Measurements from ENCODE around the gene ELANE. TPM values are rescaled to one million over a fixed set of nuclear protein-coding genes. Genes with fewer than 3 reads are reported as not detected.

The ELANE gene
- polyA plus RNA-seq, 1 experiment = not detected

GRCh38 chr19:879711-880438, 27.8 kb downstream of the ELANE start:
- Histone ChIP-seq H3K9me3 (ENCODE audit: control insufficient read depth, insufficient read depth, low read length) (peaks cover 11% of the 10 kb centered on the region; the same call in 1 of the 2 replicates), H3K27me3 (ENCODE audit: control insufficient read depth, insufficient read depth, low read length) (no peaks in the 10 kb centered on the region), H3K27ac (ENCODE audit: low read depth, low read length) (no peak overlapping the region), H3K4me3 (ENCODE audit: low read depth, low read length) (no peak overlapping the region)
- ChIA-PET CTCF (interaction anchor here (0.6 kb wide), 1 partner anchor 399 kb away, joined by 3 read pairs; no protein-coding TSS in a partner anchor), POLR2A (interaction anchor here (0.6 to 0.9 kb wide), 7 partner anchors 14 to 327 kb away, joined by 3 to 6 read pairs (median 3); partner anchors contain the start of gene RNU6-9)
- DNase-seq (ENCODE audit: low read depth, low spot score) = no peak
- no peak for TF ChIP-seq CTCF (IDR thresholded peaks at IDR 0.05; ENCODE audit: low read depth, low read length)

GRCh38 chr19:881385-882071, 29.4 kb downstream of the ELANE start:
- no peak for DNase-seq (ENCODE audit: low read depth, low spot score)
- peaks cover 7% of the 10 kb centered on the region; the same call in 1 of the 2 replicates for H3K9me3 ChIP-seq (ENCODE audit: control insufficient read depth, insufficient read depth, low read length)
- CTCF ChIA-PET = no interaction called here
- no peak for TF ChIP-seq CTCF (IDR thresholded peaks at IDR 0.05; ENCODE audit: low read depth, low read length)
- no peaks in the 10 kb centered on the region for H3K27me3 ChIP-seq (ENCODE audit: control insufficient read depth, insufficient read depth, low read length)
- no peak overlapping the region for H3K27ac ChIP-seq (ENCODE audit: low read depth, low read length)
- H3K4me3 ChIP-seq (ENCODE audit: low read depth, low read length) = no peak overlapping the region
- POLR2A ChIA-PET = interaction anchor here (0.5 to 1.0 kb wide), 2 partner anchors 11 to 138 kb away, joined by 4 to 5 read pairs; no protein-coding TSS in a partner anchor

- Histone ChIP-seq H3K4me3 (ENCODE audit: low read depth, low read length) (no peak overlapping the region), H3K9me3 (ENCODE audit: control insufficient read depth, insufficient read depth, low read length) (peaks cover 7% of the 10 kb centered on the region; the same call in 1 of the 2 replicates), H3K27me3 (ENCODE audit: control insufficient read depth, insufficient read depth, low read length) (no peaks in the 10 kb centered on the region), H3K27ac (ENCODE audit: low read depth, low read length) (no peak overlapping the region)
- DNase-seq (ENCODE audit: low read depth, low spot score) = no peak
- no peak for TF ChIP-seq CTCF (IDR thresholded peaks at IDR 0.05; ENCODE audit: low read depth, low read length)
- POLR2A ChIA-PET = interaction anchor here (0.5 to 0.6 kb wide), 2 partner anchors 119 to 371 kb away, joined by 5 to 6 read pairs; no protein-coding TSS in a partner anchor
- CTCF ChIA-PET = interaction anchor here (0.6 kb wide), 1 partner anchor 39 kb away, joined by 5 read pairs; no protein-coding TSS in a partner anchor
Observed at GRCh38 chr19:882871-883497, 30.9 kb downstream of the ELANE start.

- POLR2A ChIA-PET = no interaction called here
- H3K27me3 ChIP-seq (ENCODE audit: control insufficient read depth, insufficient read depth, low read length) = no peaks in the 10 kb centered on the region
Observed at GRCh38 chr19:883661-884211, 31.6 kb downstream of the ELANE start.

More at GRCh38 chr19:883661-884211, 31.6 kb downstream of the ELANE start:
- no peak for DNase-seq (ENCODE audit: low read depth, low spot score)
- Histone ChIP-seq H3K4me3 (ENCODE audit: low read depth, low read length) (no peak overlapping the region), H3K9me3 (ENCODE audit: control insufficient read depth, insufficient read depth, low read length) (peaks cover 7% of the 10 kb centered on the region; the same call in 1 of the 2 replicates), H3K27ac (ENCODE audit: low read depth, low read length) (no peak overlapping the region)
- no peak for TF ChIP-seq CTCF (IDR thresholded peaks at IDR 0.05; ENCODE audit: low read depth, low read length)
- CTCF ChIA-PET = interaction anchor here (0.6 kb wide), 1 partner anchor 39 kb away, joined by 5 read pairs; no protein-coding TSS in a partner anchor
